Endothelial cell of umbilical vein (primary cell): ENCODE data around the gene CZIB. TPM values are rescaled to one million over a fixed set of nuclear protein-coding genes. Genes with fewer than 3 reads are reported as not detected.

Experiments
- BruUV-seq: library from RNA; stranded (reverse); fragments of 400-500 nt; replicated peaks from 2 replicates; lab custom pipeline; 2021; lab: Mats Ljungman, UMichigan
- CTCF ChIA-PET: fragments of 300-600, 350-600 bp; sonication (Branson Sonifier 250); formaldehyde crosslinking; loops from one replicate; lab custom pipeline; 2021; ENCODE audit warnings: antibody characterized with exemption, inconsistent platforms; lab: Charles Lee
- POLR2A ChIA-PET: fragments of 300-600, 350-600 bp; sonication (Branson Sonifier 250); formaldehyde crosslinking; loops from one replicate; lab custom pipeline; 2021; ENCODE audit warnings: antibody characterized with exemption, inconsistent platforms; lab: Charles Lee
- DNase-seq: peaks from one replicate; pipeline ENCODE4 v3.0.0-alpha.2; 2011; ENCODE audit warnings: low read depth, low spot score
- FAIRE-seq: peaks from 2 replicates; lab custom pipeline; 2011; peaks lifted over from hg19 to GRCh38; lab: Jason Lieb, UNC
- H2AFZ ChIP-seq: 2 replicates; pipeline ENCODE4 v1.6.0; 2012; ENCODE audit warnings: low read depth, low read length, control low read depth, inconsistent platforms
- H3K27ac ChIP-seq: 2 replicates; pipeline ENCODE4 v1.5.1; 2011; ENCODE audit warnings: low read depth, mild to moderate bottlenecking, control low read depth, low read length, moderate library complexity; ENCODE audit not compliant: insufficient read depth
- H3K27me3 ChIP-seq, 2 experiments: 2 replicates each; pipeline versions ENCODE4 v1.6.0 to v1.6.1; 2011; ENCODE audit warnings: low read length in 2 of 2, mixed read lengths in 1 of 2; ENCODE audit not compliant: control insufficient read depth in 2 of 2, insufficient read depth in 2 of 2
- H3K36me3 ChIP-seq, 2 experiments: 2 replicates in 1 of 2; 3 replicates in 1 of 2; pipeline ENCODE4 v1.5.1; 2011; ENCODE audit warnings: low read length in 2 of 2, mild to moderate bottlenecking in 1 of 2, moderate library complexity in 1 of 2; ENCODE audit not compliant: control insufficient read depth in 2 of 2, insufficient read depth in 2 of 2; ENCODE audit errors: extremely low read depth in 1 of 2
- H3K4me1 ChIP-seq: 3 replicates; pipeline ENCODE4 v1.5.1; 2011; ENCODE audit warnings: mild to moderate bottlenecking, low read length; ENCODE audit not compliant: control insufficient read depth, insufficient read depth; ENCODE audit errors: extremely low read depth
- H3K4me2 ChIP-seq: 2 replicates; pipeline ENCODE4 v1.6.1; 2011; ENCODE audit warnings: low read length, control low read depth, mixed read lengths; ENCODE audit not compliant: insufficient read depth
- H3K4me3 ChIP-seq, 3 experiments: fragments of 200-600 bp in 1 of 3; sonication (generic), shearing (Covaris generic) in 1 of 3; replicated peaks in 1 of 3; 2 replicates each; pipeline ENCODE4 v1.5.1; 2011 to 2016; ENCODE audit warnings: control low read depth in 3 of 3, low read length in 3 of 3, mild to moderate bottlenecking in 2 of 3, inconsistent platforms in 1 of 3, low read depth in 1 of 3, moderate library complexity in 1 of 3; ENCODE audit not compliant: insufficient read depth in 1 of 3
- H3K79me2 ChIP-seq: 2 replicates; pipeline ENCODE4 v1.6.0; 2012; ENCODE audit warnings: low read length, inconsistent platforms; ENCODE audit not compliant: control insufficient read depth, insufficient read depth
- H3K9ac ChIP-seq: replicated peaks from 2 replicates; pipeline ENCODE3; 2011; ENCODE audit warnings: low read length, control low read depth; ENCODE audit not compliant: insufficient read depth; ENCODE audit errors: extremely low read depth
- H3K9me1 ChIP-seq: replicated peaks from 3 replicates; pipeline ENCODE4 v1.6.0; 2011; ENCODE audit warnings: mild to moderate bottlenecking, low read length; ENCODE audit not compliant: control insufficient read depth, insufficient read depth; ENCODE audit errors: extremely low read depth
- H3K9me3 ChIP-seq: replicated peaks from 2 replicates; pipeline ENCODE4 v1.5.1; 2012; ENCODE audit warnings: low read length, inconsistent platforms; ENCODE audit not compliant: control insufficient read depth, insufficient read depth
- H4K20me1 ChIP-seq: replicated peaks from 2 replicates; pipeline ENCODE3; 2011; ENCODE audit warnings: mild to moderate bottlenecking, low read length; ENCODE audit not compliant: control insufficient read depth, insufficient read depth; ENCODE audit errors: extremely low read depth
- EZH2 ChIP-seq: IDR thresholded peaks from 2 replicates; pipeline ENCODE4 v1.6.1; 2012; ENCODE audit warnings: borderline replicate concordance, low read depth, mild to moderate bottlenecking, moderate library complexity, low read length, inconsistent platforms; ENCODE audit not compliant: severe bottlenecking
- FOS ChIP-seq: IDR thresholded peaks from 2 replicates; pipeline ENCODE4 v1.6.1; 2011; ENCODE audit warnings: mild to moderate bottlenecking, low read length, moderate library complexity, borderline replicate concordance; ENCODE audit not compliant: insufficient read depth
- GATA2 ChIP-seq: IDR thresholded peaks from 2 replicates; pipeline ENCODE4 v1.7.0; 2011; ENCODE audit warnings: low read depth, mild to moderate bottlenecking, moderate library complexity, mixed read lengths, low read length; ENCODE audit not compliant: insufficient read length, insufficient read depth
- JUN ChIP-seq: IDR thresholded peaks from 2 replicates; pipeline ENCODE4 v1.6.1; 2011; ENCODE audit warnings: borderline replicate concordance, low read depth; ENCODE audit not compliant: insufficient read length, insufficient read depth
- MYC ChIP-seq: IDR thresholded peaks from one replicate; pipeline ENCODE4 v1.6.1; 2011; ENCODE audit warnings: mild to moderate bottlenecking, low read depth, low read length
- POLR2A ChIP-seq: IDR thresholded peaks from 2 replicates; pipeline ENCODE4 v1.6.1; 2012; ENCODE audit warnings: low read depth, mild to moderate bottlenecking, control low read depth, low read length
- POLR2AphosphoS5 ChIP-seq: IDR thresholded peaks from 2 replicates; pipeline ENCODE4 v1.6.1; 2012; ENCODE audit warnings: low read depth, mild to moderate bottlenecking, control low read depth, low read length, moderate library complexity; ENCODE audit not compliant: insufficient read depth
- dilution Hi-C: fragments of 300-500 bp; cut with MboI; formaldehyde crosslinking; loops from one replicate; pipeline ENCODE4 v1.15.0; 2019; ENCODE audit warnings: low sequenced_read_pairs; ENCODE audit not compliant: extremely low pct_ligation_motif_present
- intact Hi-C: fragments of 100-400 bp; cut with micrococcal nuclease; formaldehyde crosslinking; loops from one replicate; pipeline ENCODE4 v1.10.0; 2022
- polyA plus RNA-seq, 4 experiments: library from polyadenylated mRNA; depleted of rRNA in 3 of 4; stranded (reverse) in 3 of 4; unstranded in 1 of 4; fragments of >200 nt; gene quantifications; 2 replicates each; pipeline versions ENCODE4 v1.2.1 to v1.2.3, GENCODE V29; 2011 to 2012; ENCODE audit warnings: missing spikeins in 1 of 4
- total RNA-seq: library from RNA; stranded (reverse); gene quantifications from 2 replicates; pipeline ENCODE4 v1.2.3, GENCODE V29; 2021
- TF ChIP-seq, protein P1 (sequence below): IDR thresholded peaks from 2 replicates; pipeline ENCODE4 v1.6.1; 2011; ENCODE audit not compliant: insufficient read depth, insufficient read length
- TF ChIP-seq, protein P2 (sequence below), 2 donors: IDR thresholded peaks; 1 replicate in 1 of 2; 2 replicates in 1 of 2; pipeline ENCODE4 v1.5.1; 2011; ENCODE audit warnings: low read length in 2 of 2, mild to moderate bottlenecking in 2 of 2, moderate library complexity in 2 of 2, control low read depth in 1 of 2, inconsistent platforms in 1 of 2, low read depth in 1 of 2; ENCODE audit not compliant: insufficient read depth in 1 of 2; ENCODE audit errors: extremely low read depth in 1 of 2

CZIB gene
- total and polyA plus RNA-seq, 2 donors (not counting 3 experiments of a cell fraction or from before 2014, with no cell fraction given): 60.1 to 65.9 TPM

DNA sequence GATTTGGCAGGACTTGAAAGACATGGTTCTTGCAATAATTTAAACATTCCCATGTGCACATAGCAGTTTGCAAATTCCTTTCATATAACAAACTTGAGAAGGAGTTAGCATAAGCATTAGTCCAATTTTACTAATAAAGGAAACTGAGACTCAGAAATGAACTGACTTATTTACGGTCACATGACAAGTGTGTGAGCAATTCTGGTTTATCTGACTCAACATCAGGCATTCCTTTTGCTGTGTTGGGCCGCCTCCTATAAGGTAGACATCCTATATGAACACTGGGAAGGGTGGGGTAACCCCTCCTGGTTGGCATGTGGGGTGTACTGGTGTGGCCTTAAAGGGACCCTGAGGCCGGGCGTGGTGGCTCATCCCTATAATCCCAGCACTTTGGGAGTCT is 32.3 kb downstream of the CZIB start:
- no peak overlapping the region for H3K4me3 ChIP-seq
- H3K79me2 ChIP-seq: no peaks in the 10 kb centered on the region
- no peak overlapping the region for H3K27ac ChIP-seq
- H3K4me2 ChIP-seq: no peak overlapping the region
- dilution Hi-C loops (no loop called here), intact Hi-C loops (no loop called here)
- FAIRE-seq (no peak), DNase-seq (no peak)
- H2AFZ ChIP-seq: no peak overlapping the region
- H3K4me1 ChIP-seq: no peaks in the 10 kb centered on the region
- no peak overlapping the region for H3K9ac ChIP-seq
- no TSS peak for BruUV-seq
- H3K36me3 ChIP-seq: no peaks in the 10 kb centered on the region
- no peaks in the 10 kb centered on the region for H4K20me1 ChIP-seq
- ChIA-PET CTCF (no interaction called here), POLR2A (no interaction called here)
- peaks cover 3 to 4% of the 10 kb centered on the region in 2 experiments for H3K27me3 ChIP-seq
- TF ChIP-seq FOS (peak; percentile 5), EZH2 (no peak)
- no peaks in the 10 kb centered on the region for H3K9me3 ChIP-seq
- no peaks in the 10 kb centered on the region for H3K9me1 ChIP-seq

DNA sequence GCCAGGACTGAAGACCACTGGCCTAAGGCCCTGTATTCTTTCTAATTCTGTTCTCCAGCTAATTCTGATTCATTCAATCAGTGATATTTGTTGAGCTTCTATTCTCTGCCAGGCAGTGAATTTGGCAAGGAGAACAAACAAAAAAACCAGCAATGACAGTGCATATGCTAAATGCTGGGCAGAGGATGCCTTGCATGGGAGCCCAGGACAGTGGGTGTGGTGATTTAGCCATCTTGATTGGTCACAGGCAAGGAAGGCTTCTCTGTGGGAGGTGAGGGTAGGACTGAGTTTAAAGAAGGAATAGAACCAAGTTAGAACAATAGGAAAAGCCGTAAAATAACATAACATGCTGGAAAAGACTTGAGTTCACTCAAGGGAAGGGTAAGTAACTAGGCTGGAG is 33.0 kb downstream of the CZIB start:
- H4K20me1 ChIP-seq: no peaks in the 10 kb centered on the region
- H3K9me3 ChIP-seq: no peaks in the 10 kb centered on the region
- H3K9me1 ChIP-seq: no peaks in the 10 kb centered on the region
- no peak overlapping the region for H3K27ac ChIP-seq
- H3K9ac ChIP-seq: no peak overlapping the region
- BruUV-seq: no TSS peak
- no peaks in the 10 kb centered on the region for H3K36me3 ChIP-seq
- no peaks in the 10 kb centered on the region for H3K79me2 ChIP-seq
- intact Hi-C loops (no loop called here), dilution Hi-C loops (no loop called here)
- FAIRE-seq (no peak), DNase-seq (no peak)
- H3K4me1 ChIP-seq: no peaks in the 10 kb centered on the region
- H2AFZ ChIP-seq: no peak overlapping the region
- no peak overlapping the region for H3K4me3 ChIP-seq
- CTCF ChIA-PET: interaction anchor here (1.7 to 3.9 kb wide), 2 partner anchors 282 to 345 kb away, joined by 10 to 27 read pairs; partner anchors contain the start of gene ZYG11A
- POLR2A ChIA-PET: no interaction called here
- peaks cover 3 to 4% of the 10 kb centered on the region in 2 experiments for H3K27me3 ChIP-seq
- TF ChIP-seq EZH2: no peak
- TF ChIP-seq POLR2A: no peak
- TF ChIP-seq MYC: no peak
- TF ChIP-seq, protein P1, sequence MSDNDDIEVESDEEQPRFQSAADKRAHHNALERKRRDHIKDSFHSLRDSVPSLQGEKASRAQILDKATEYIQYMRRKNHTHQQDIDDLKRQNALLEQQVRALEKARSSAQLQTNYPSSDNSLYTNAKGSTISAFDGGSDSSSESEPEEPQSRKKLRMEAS: no peak
- no peak for TF ChIP-seq POLR2AphosphoS5
- no peak for TF ChIP-seq JUN
- TF ChIP-seq GATA2: no peak
- TF ChIP-seq FOS: no peak
- TF ChIP-seq, protein P2, sequence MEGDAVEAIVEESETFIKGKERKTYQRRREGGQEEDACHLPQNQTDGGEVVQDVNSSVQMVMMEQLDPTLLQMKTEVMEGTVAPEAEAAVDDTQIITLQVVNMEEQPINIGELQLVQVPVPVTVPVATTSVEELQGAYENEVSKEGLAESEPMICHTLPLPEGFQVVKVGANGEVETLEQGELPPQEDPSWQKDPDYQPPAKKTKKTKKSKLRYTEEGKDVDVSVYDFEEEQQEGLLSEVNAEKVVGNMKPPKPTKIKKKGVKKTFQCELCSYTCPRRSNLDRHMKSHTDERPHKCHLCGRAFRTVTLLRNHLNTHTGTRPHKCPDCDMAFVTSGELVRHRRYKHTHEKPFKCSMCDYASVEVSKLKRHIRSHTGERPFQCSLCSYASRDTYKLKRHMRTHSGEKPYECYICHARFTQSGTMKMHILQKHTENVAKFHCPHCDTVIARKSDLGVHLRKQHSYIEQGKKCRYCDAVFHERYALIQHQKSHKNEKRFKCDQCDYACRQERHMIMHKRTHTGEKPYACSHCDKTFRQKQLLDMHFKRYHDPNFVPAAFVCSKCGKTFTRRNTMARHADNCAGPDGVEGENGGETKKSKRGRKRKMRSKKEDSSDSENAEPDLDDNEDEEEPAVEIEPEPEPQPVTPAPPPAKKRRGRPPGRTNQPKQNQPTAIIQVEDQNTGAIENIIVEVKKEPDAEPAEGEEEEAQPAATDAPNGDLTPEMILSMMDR (IDR thresholded peaks at IDR 0.05; ENCODE audit: extremely low read depth in 1 of 2, insufficient read depth in 1 of 2, low read depth in 1 of 2, low read length in 2 of 2): no peak
- H3K4me2 ChIP-seq: no peak overlapping the region
